Epithelial cell of proximal tubule (primary cell): ENCODE measurements around the gene ZBTB40. TPM values are rescaled to one million over a fixed set of nuclear protein-coding genes. Genes with fewer than 3 reads are reported as not detected.

Source experiments
- DNase-seq: peaks from one replicate; pipeline ENCODE4 v3.0.0-alpha.2; 2011; ENCODE audit warnings: low read depth
- H3K4me3 ChIP-seq: 2 replicates; pipeline ENCODE4 v1.5.1; 2011; ENCODE audit warnings: low read depth, mild to moderate bottlenecking, low read length
- total RNA-seq: library from RNA; depleted of rRNA; stranded (reverse); fragments of >200 nt; gene quantifications from 2 replicates; pipeline ENCODE4 v1.2.3, GENCODE V29; 2015
- TF ChIP-seq, protein P1 (sequence below): conservative IDR thresholded peaks from 2 replicates; pipeline ENCODE4 v1.5.1; 2012; ENCODE audit warnings: low read depth, mild to moderate bottlenecking, low read length

ZBTB40 gene
- total RNA-seq, 1 donor from 2014 or later = 6.9 TPM

DNA sequence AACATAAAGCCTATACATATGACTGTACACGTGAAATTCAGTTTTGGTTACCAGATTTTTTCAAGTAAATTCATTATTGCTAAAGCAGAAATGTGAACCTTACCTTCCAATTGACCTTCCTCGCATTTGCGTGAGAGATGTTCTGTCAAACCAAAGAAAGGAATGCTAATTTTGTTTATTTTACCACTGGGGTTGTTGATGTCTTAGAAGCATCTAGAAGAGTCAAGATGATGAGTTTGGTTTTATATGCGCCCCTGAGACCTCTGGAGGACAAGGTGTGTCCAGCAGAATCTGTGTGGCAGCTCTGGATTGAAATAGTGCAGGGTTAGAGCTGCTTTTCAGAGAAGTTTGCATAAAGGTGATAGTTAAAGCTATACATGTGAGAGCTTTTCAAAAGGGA is 48.4 kb downstream of the ZBTB40 start:
- no peak overlapping the region for H3K4me3 ChIP-seq
- TF ChIP-seq, protein P1, sequence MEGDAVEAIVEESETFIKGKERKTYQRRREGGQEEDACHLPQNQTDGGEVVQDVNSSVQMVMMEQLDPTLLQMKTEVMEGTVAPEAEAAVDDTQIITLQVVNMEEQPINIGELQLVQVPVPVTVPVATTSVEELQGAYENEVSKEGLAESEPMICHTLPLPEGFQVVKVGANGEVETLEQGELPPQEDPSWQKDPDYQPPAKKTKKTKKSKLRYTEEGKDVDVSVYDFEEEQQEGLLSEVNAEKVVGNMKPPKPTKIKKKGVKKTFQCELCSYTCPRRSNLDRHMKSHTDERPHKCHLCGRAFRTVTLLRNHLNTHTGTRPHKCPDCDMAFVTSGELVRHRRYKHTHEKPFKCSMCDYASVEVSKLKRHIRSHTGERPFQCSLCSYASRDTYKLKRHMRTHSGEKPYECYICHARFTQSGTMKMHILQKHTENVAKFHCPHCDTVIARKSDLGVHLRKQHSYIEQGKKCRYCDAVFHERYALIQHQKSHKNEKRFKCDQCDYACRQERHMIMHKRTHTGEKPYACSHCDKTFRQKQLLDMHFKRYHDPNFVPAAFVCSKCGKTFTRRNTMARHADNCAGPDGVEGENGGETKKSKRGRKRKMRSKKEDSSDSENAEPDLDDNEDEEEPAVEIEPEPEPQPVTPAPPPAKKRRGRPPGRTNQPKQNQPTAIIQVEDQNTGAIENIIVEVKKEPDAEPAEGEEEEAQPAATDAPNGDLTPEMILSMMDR = peak; percentile 5
- DNase-seq = no peak

DNA sequence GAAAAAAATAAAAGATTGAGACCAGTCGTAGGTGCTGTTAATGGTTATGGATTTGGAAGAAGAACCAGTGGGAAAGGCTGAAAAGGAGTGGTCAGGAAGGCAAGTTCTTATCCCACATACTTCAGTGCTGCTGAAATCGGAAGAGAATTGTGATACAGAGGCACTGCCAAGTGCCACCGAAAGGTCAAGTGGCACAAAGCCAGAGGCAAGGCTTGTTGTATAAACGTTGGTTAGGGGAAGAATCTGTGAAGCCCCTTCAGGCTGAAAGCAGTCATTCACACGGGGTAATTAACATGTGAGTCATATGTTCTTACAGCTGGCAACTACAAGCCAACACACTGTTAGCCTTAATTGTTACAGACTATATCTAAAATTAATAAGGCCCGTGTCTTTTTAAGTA is 48.8 kb downstream of the ZBTB40 start:
- no peak overlapping the region for H3K4me3 ChIP-seq
- DNase-seq = peak; percentile 41
- TF ChIP-seq, protein P1 = no peak

DNA sequence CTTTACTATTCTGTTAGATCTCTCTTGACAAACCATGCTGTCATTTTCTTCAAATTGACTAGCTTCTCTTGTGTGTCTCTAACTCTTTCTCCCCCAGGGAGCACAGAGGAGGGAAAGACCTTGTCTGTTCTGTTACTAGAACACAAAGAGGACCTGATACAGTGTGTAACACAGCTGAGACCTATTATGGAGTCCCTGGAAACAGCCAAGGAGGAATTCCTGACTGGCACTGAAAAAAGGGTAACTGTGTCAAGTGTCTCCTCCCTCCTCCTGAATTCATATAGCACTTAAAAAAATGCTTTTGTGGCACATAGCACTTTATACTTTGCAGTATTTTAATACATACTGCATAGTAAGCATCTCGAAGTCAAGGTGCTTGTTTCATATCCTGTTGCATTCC is 50.6 kb downstream of the ZBTB40 start:
- DNase-seq = no peak
- TF ChIP-seq, protein P1 = no peak
- H3K4me3 ChIP-seq = no peak overlapping the region

DNA sequence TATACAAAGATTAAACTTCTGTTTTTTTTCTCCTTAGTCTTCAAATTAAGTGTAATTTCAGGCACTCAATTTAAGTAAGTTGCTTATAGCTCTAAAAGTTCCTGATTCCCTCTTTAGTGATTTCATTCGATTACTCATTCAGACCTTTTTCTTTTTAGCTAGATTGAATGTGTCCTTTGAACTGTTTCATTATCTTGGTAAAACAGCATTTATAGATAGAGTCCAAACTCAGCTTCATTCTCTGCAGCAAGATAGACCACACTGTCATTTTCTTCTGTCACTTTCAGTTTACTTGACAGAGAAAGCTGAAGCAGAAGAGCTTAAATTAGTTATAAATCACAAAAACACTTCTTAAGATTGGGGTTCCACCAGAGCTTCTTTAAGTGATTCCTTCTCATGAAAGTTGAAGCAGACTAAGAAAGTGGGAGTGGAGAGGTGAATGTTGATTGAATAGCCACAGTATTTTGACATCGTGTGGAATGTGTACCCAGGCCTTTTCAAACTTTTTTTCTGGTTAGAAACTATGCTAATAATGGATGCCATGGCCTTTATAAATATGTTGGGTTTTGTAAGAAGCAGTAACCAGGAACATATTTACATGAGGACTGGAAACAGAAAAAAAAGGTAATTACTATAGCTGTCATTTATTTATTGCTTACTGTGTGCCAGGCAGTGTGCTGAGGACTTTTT is 52.2 kb downstream of the ZBTB40 start:
- DNase-seq = no peak
- TF ChIP-seq, protein P1 = no peak
- no peak overlapping the region for H3K4me3 ChIP-seq

DNA sequence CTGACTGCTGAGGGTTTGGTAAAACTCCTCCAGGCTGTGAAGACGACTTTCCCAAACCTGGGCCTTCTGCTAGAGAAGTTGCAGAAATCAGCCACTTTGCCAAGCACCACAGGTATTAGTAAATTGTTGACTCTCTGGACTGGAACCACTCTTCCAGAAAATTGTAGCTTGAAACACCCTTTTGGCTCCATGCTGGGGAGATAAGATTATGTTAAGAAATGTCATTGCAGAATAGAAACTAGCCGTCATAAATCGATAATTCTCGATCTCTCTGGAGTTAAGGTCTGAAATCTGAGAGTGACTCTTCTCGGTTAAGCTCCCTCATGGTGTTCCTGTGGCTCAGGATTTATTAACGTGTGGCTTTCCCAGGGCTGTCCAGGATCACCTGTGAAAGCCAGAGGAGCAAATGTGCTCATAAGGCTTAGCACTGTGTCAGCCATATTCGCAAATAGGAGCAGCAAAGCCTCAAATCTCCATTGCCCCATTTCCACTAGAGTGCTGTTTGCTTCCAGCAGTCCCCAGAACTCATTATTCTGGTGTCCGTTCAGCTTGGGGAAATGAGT is 54.6 kb downstream of the ZBTB40 start:
- no peak overlapping the region for H3K4me3 ChIP-seq
- TF ChIP-seq, protein P1 = no peak
- DNase-seq = no peak

DNA sequence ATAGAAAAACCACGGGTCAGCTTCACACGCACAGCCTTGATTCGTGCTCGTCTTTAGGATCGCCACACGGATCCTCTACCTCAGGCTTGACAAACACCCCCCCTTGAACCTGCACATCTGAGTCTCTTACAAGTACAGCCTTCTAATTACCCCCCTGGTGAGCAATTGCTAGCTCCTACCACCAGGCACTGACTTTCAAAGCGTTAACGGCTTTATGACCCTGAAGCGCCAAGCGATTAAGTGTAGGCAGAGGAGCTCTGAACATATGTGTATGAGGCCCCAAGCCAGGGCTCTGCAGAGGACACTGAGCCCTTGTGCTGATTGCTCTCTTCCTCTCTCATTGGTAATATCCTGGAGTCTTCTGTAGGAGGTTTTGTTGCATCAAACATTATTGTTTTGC is 55.9 kb downstream of the ZBTB40 start:
- TF ChIP-seq, protein P1 = no peak
- DNase-seq = no peak
- H3K4me3 ChIP-seq = no peak overlapping the region

DNA sequence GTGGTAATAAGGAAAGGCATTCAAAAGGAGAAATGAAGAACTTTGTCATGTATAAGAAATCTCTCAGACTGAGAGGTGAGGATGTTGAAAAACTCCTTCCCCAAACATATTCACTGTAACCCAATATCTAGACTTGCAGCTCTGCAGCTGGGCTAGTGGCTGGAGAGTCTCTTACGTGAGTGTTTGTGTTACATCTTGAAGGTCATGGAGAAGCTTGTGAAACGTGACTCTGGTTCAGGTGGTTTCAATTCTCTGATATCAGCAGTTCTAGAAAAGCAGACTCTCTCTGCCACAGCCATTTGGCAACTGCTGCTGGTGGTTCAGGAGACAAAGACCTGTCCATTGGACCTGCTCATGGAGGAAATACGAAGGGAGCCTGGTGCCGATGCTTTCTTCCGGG is 56.7 kb downstream of the ZBTB40 start:
- TF ChIP-seq, protein P1 = no peak
- DNase-seq = no peak

More for the DNA sequence above, 56.7 kb downstream of the ZBTB40 start:
- no peak overlapping the region for H3K4me3 ChIP-seq
